IPS-NIHi11 (cell line): Measurements from ENCODE around the gene C4orf51.
"Not testable (repeated sequence)": the region's sequence is repeated elsewhere in the genome, so short reads cannot be mapped to it uniquely, and the experiment has no call there.

Experiments
- DNase-seq: peaks from one replicate; pipeline ENCODE4 v3.0.0; 2012; ENCODE audit warnings: mixed read lengths, low spot score

The C4orf51 gene

GRCh38 chr4:145679991-145680455 is at the start of gene C4orf51:
C4orf51 (plus strand) TSS chr4:145680146; CDS start chr4:145680204, 58 bp downstream.
- DNase-seq: no peak

- no peak for DNase-seq
Measured at GRCh38 chr4:145635117-145635516, 44.8 kb upstream of the C4orf51 start.

- DNase-seq: no peak
Measured at GRCh38 chr4:145635630-145636029, 44.3 kb upstream of the C4orf51 start.

GRCh38 chr4:145639186-145639698 is 40.7 kb upstream of the C4orf51 start:
- DNase-seq: no peak

- DNase-seq: not testable (repeated sequence)
Measured at GRCh38 chr4:145640236-145640635, 39.7 kb upstream of the C4orf51 start.

- no peak for DNase-seq
Measured at GRCh38 chr4:145643295-145643694, 36.7 kb upstream of the C4orf51 start.

GRCh38 chr4:145644699-145645098 is 35.2 kb upstream of the C4orf51 start:
- DNase-seq: no peak

- DNase-seq: no peak
Measured at GRCh38 chr4:145656156-145656555, 23.8 kb upstream of the C4orf51 start.

- no peak for DNase-seq
Measured at GRCh38 chr4:145660064-145660463, 19.9 kb upstream of the C4orf51 start.

- no peak for DNase-seq
Measured at GRCh38 chr4:145663194-145663593, 16.8 kb upstream of the C4orf51 start.

GRCh38 chr4:145665773-145666172 is 14.2 kb upstream of the C4orf51 start:
- no peak for DNase-seq

GRCh38 chr4:145670422-145670821 is 9.5 kb upstream of the C4orf51 start:
- DNase-seq: no peak

GRCh38 chr4:145679520-145679919 is 426 bp upstream of the C4orf51 start:
- DNase-seq: peak; percentile 55

- DNase-seq: no peak
Measured at GRCh38 chr4:145680902-145681301, 956 bp downstream of the C4orf51 start.

- DNase-seq: no peak
Measured at GRCh38 chr4:145681518-145681917, 1.6 kb downstream of the C4orf51 start.

GRCh38 chr4:145681956-145682355 is 2.0 kb downstream of the C4orf51 start:
- no peak for DNase-seq

GRCh38 chr4:145686991-145687390 is 7.0 kb downstream of the C4orf51 start:
- DNase-seq: no peak

- DNase-seq: no peak
Measured at GRCh38 chr4:145690610-145691009, 10.7 kb downstream of the C4orf51 start.

- not testable (repeated sequence) for DNase-seq
Measured at GRCh38 chr4:145691416-145691815, 11.5 kb downstream of the C4orf51 start.

GRCh38 chr4:145694929-145695328 is 15.0 kb downstream of the C4orf51 start:
- DNase-seq: no peak

GRCh38 chr4:145697332-145697731 is 17.4 kb downstream of the C4orf51 start:
- DNase-seq: no peak

- DNase-seq: no peak
Measured at GRCh38 chr4:145698507-145698906, 18.6 kb downstream of the C4orf51 start.

- no peak for DNase-seq
Measured at GRCh38 chr4:145703850-145704497, 24.0 kb downstream of the C4orf51 start.

- DNase-seq: no peak
Measured at GRCh38 chr4:145709336-145709735, 29.4 kb downstream of the C4orf51 start.
